GM12801 (cell line): ENCODE results near the gene ZNHIT2.

Source experiments
- TF ChIP-seq, protein P1 (sequence below): IDR thresholded peaks from one replicate; pipeline ENCODE4 v1.5.1; 2011; ENCODE audit warnings: control low read depth; ENCODE audit not compliant: insufficient read length; ENCODE audit errors: extremely low read depth

Gene ZNHIT2

GRCh38 chr11:65066805-65067291, 50.7 kb downstream of the ZNHIT2 start:
- TF ChIP-seq, protein P1, sequence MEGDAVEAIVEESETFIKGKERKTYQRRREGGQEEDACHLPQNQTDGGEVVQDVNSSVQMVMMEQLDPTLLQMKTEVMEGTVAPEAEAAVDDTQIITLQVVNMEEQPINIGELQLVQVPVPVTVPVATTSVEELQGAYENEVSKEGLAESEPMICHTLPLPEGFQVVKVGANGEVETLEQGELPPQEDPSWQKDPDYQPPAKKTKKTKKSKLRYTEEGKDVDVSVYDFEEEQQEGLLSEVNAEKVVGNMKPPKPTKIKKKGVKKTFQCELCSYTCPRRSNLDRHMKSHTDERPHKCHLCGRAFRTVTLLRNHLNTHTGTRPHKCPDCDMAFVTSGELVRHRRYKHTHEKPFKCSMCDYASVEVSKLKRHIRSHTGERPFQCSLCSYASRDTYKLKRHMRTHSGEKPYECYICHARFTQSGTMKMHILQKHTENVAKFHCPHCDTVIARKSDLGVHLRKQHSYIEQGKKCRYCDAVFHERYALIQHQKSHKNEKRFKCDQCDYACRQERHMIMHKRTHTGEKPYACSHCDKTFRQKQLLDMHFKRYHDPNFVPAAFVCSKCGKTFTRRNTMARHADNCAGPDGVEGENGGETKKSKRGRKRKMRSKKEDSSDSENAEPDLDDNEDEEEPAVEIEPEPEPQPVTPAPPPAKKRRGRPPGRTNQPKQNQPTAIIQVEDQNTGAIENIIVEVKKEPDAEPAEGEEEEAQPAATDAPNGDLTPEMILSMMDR: no peak
